Hepatocyte (in vitro differentiated cells): ENCODE measurements around the gene PGC. TPM values are rescaled to one million over a fixed set of nuclear protein-coding genes. Genes with fewer than 3 reads are reported as not detected.

ENCODE experiments used
- DNase-seq: peaks from one replicate; pipeline ENCODE4 v3.0.0-alpha.2; 2016; ENCODE audit warnings: low spot score
- H2AFZ ChIP-seq: fragments of 200-600 bp; sonication (generic); 2 replicates; pipeline ENCODE4 v1.6.0; 2016; ENCODE audit warnings: antibody characterized with exemption, mild to moderate bottlenecking
- H3K27ac ChIP-seq: fragments of 200-600 bp; sonication (generic); 2 replicates; pipeline ENCODE4 v1.5.1; 2016; ENCODE audit warnings: mild to moderate bottlenecking
- H3K27me3 ChIP-seq: fragments of 200-600 bp; sonication (generic); 2 replicates; pipeline ENCODE4 v1.6.1; 2016
- H3K36me3 ChIP-seq: fragments of 200-600 bp; sonication (generic); replicated peaks from 2 replicates; pipeline ENCODE4 v1.5.1; 2016; ENCODE audit warnings: low read depth; ENCODE audit not compliant: insufficient read depth
- H3K4me1 ChIP-seq: fragments of 200-600 bp; sonication (generic); 2 replicates; pipeline ENCODE4 v1.5.1; 2016; ENCODE audit warnings: mild to moderate bottlenecking, moderate library complexity; ENCODE audit not compliant: insufficient read depth
- H3K4me2 ChIP-seq: fragments of 200-600 bp; sonication (generic); 2 replicates; pipeline ENCODE4 v1.6.0; 2016
- H3K4me3 ChIP-seq: fragments of 200-600 bp; sonication (generic); 2 replicates; pipeline ENCODE4 v1.5.1; 2016; ENCODE audit warnings: mild to moderate bottlenecking
- H3K79me2 ChIP-seq: fragments of 200-600 bp; sonication (generic); 2 replicates; pipeline ENCODE4 v1.6.0; 2017; ENCODE audit warnings: mild to moderate bottlenecking
- H3K9me2 ChIP-seq: fragments of 200-600 bp; sonication (generic); replicated peaks from 2 replicates; pipeline ENCODE4 v1.6.0; 2017; ENCODE audit warnings: mild to moderate bottlenecking; ENCODE audit not compliant: insufficient read depth
- H3K9me3 ChIP-seq: fragments of 200-600 bp; sonication (generic); 2 replicates; pipeline ENCODE4 v1.5.1; 2016; ENCODE audit warnings: low read depth, mild to moderate bottlenecking
- H4K20me1 ChIP-seq: fragments of 200-600 bp; sonication (generic); 2 replicates; pipeline ENCODE4 v1.6.0; 2016; ENCODE audit warnings: mild to moderate bottlenecking; ENCODE audit not compliant: insufficient read depth, poor library complexity, severe bottlenecking
- CTCF ChIP-seq: fragments of 200-600 bp; sonication (generic); IDR thresholded peaks from 2 replicates; pipeline ENCODE4 v1.5.1; 2016; ENCODE audit warnings: antibody characterized with exemption, mild to moderate bottlenecking; ENCODE audit not compliant: poor library complexity
- EZH2 ChIP-seq: fragments of 200-600 bp; sonication (generic); IDR thresholded peaks from 2 replicates; pipeline ENCODE4 v1.6.1; 2016; ENCODE audit warnings: antibody characterized with exemption, mild to moderate bottlenecking, borderline replicate concordance
- EZH2phosphoT487 ChIP-seq: fragments of 200-600 bp; sonication (generic); IDR thresholded peaks from one replicate; pipeline ENCODE4 v1.6.1; 2018; ENCODE audit warnings: antibody characterized with exemption, mild to moderate bottlenecking, low read depth, moderate library complexity; ENCODE audit not compliant: unreplicated experiment, severe bottlenecking
- whole genome bisulfite sequencing: methylation state at CpG from one replicate; pipeline ENCODE4 v1.1.6; 2016; ENCODE audit warnings: low lambda C conversion rate; ENCODE audit errors: missing lambda C conversion rate; 5-methylcytosine and 5-hydroxymethylcytosine counted together
- polyA plus RNA-seq: library from polyadenylated mRNA; unstranded; fragments of >200 nt; fragmentation: Nextera tagmentation; extraction: Ambion mirVana; gene quantifications from 2 replicates; pipeline ENCODE4 v1.2.1, GENCODE V29; 2016
- total RNA-seq: library from RNA; depleted of rRNA; stranded (reverse); fragments of >200 nt; gene quantifications from 2 replicates; pipeline ENCODE4 v1.2.3, GENCODE V29; 2014

PGC gene
- total and polyA plus RNA-seq, 2 experiments from 2014 or later, result 109 to 114 TPM

- Histone ChIP-seq H3K36me3 (no peaks in the 10 kb centered on the region), H3K27ac (no peak overlapping the region), H4K20me1 (no peaks in the 10 kb centered on the region), H3K27me3 (no peaks in the 10 kb centered on the region), H2AFZ (no peak overlapping the region), H3K9me3 (no peaks in the 10 kb centered on the region), H3K4me1 (no peaks in the 10 kb centered on the region), H3K9me2 (no peaks in the 10 kb centered on the region), H3K79me2 (no peaks in the 10 kb centered on the region), H3K4me3 (no peak overlapping the region), H3K4me2 (no peak overlapping the region)
- TF ChIP-seq CTCF (no peak), EZH2 (no peak), EZH2phosphoT487 (no peak)
- DNase-seq, result no peak
Measured at GRCh38 chr6:41692080-41692675, 55.0 kb downstream of the PGC start.

- Histone ChIP-seq H3K9me2 (no peaks in the 10 kb centered on the region), H3K4me1 (no peaks in the 10 kb centered on the region), H3K4me3 (no peak overlapping the region), H3K9me3 (no peaks in the 10 kb centered on the region), H4K20me1 (no peaks in the 10 kb centered on the region), H2AFZ (no peak overlapping the region), H3K27me3 (no peaks in the 10 kb centered on the region), H3K36me3 (no peaks in the 10 kb centered on the region), H3K79me2 (no peaks in the 10 kb centered on the region), H3K4me2 (no peak overlapping the region), H3K27ac (no peak overlapping the region)
- WGBS, result 83% methylated on average over 8 of the region's 8 CpGs
- DNase-seq, result no peak
- TF ChIP-seq EZH2, result no peak
- no peak for TF ChIP-seq EZH2phosphoT487
- no peak for TF ChIP-seq CTCF
Measured at GRCh38 chr6:41691426-41692079, 55.6 kb downstream of the PGC start.

GRCh38 chr6:41690541-41691330 is 56.5 kb downstream of the PGC start:
- H3K27ac ChIP-seq, result no peak overlapping the region
- H3K27me3 ChIP-seq, result no peaks in the 10 kb centered on the region
- no peaks in the 10 kb centered on the region for H3K36me3 ChIP-seq
- 94% methylated on average over 25 of the region's 25 CpGs for WGBS
- no peak overlapping the region for H3K4me2 ChIP-seq
- no peaks in the 10 kb centered on the region for H3K79me2 ChIP-seq
- no peak for DNase-seq
- H2AFZ ChIP-seq, result no peak overlapping the region
- H3K9me3 ChIP-seq, result no peaks in the 10 kb centered on the region
- H3K9me2 ChIP-seq, result no peaks in the 10 kb centered on the region
- no peaks in the 10 kb centered on the region for H4K20me1 ChIP-seq
- H3K4me3 ChIP-seq, result no peak overlapping the region
- no peaks in the 10 kb centered on the region for H3K4me1 ChIP-seq
- TF ChIP-seq CTCF, result no peak
- no peak for TF ChIP-seq EZH2phosphoT487
